ENCODE measurements around the gene CDH23. TPM values are rescaled to one million over a fixed set of nuclear protein-coding genes. Genes with fewer than 3 reads are reported as not detected.

Gene CDH23
- total RNA-seq, 1 experiment from 2014 or later = 0.07 TPM

DNA sequence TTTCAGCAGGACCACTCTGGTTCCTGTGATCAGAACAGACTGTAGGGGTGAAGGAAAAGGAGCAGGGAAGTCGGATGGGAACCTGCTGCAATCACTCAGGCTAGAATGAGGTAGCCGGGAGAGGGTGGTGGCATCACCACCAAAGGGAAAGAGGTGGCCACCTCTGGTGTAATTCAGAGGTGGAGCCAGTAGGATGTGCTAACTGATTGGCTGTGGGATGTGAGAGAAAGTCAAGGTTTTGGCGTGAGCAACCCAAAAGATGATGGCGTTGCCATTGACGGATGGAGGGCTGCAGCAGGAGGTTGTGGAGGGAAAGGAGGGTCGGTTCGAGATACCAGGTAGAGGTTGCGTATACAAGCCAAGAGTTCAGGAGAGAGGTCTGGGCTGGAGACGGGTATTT, 384.0 kb downstream of the CDH23 start:
- CTCF ChIA-PET = no interaction called here
- H3K27me3 Mint-ChIP-seq (ENCODE audit: unreplicated experiment) = peaks cover 55% of the 10 kb centered on the region
- intact Hi-C loops (cut with micrococcal nuclease; ENCODE audit: unreplicated experiment) = no loop called here
- DNase-seq = no peak
- TF ChIP-seq, protein P1, sequence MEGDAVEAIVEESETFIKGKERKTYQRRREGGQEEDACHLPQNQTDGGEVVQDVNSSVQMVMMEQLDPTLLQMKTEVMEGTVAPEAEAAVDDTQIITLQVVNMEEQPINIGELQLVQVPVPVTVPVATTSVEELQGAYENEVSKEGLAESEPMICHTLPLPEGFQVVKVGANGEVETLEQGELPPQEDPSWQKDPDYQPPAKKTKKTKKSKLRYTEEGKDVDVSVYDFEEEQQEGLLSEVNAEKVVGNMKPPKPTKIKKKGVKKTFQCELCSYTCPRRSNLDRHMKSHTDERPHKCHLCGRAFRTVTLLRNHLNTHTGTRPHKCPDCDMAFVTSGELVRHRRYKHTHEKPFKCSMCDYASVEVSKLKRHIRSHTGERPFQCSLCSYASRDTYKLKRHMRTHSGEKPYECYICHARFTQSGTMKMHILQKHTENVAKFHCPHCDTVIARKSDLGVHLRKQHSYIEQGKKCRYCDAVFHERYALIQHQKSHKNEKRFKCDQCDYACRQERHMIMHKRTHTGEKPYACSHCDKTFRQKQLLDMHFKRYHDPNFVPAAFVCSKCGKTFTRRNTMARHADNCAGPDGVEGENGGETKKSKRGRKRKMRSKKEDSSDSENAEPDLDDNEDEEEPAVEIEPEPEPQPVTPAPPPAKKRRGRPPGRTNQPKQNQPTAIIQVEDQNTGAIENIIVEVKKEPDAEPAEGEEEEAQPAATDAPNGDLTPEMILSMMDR (IDR thresholded peaks at IDR 0.05; ENCODE audit: unreplicated experiment) = no peak
- H3K27ac Mint-ChIP-seq (ENCODE audit: unreplicated experiment) = no peak overlapping the region
- no peaks in the 10 kb centered on the region for H3K36me3 Mint-ChIP-seq (ENCODE audit: insufficient read depth, unreplicated experiment)
- H3K4me1 Mint-ChIP-seq (ENCODE audit: low read depth, unreplicated experiment) = no peaks in the 10 kb centered on the region
- H3K4me3 Mint-ChIP-seq (ENCODE audit: low read depth, unreplicated experiment) = no peak overlapping the region
- BruUV-seq (replicated peaks) = no TSS peak
- H3K9me3 Mint-ChIP-seq (ENCODE audit: low read depth, unreplicated experiment) = no peaks in the 10 kb centered on the region

DNA sequence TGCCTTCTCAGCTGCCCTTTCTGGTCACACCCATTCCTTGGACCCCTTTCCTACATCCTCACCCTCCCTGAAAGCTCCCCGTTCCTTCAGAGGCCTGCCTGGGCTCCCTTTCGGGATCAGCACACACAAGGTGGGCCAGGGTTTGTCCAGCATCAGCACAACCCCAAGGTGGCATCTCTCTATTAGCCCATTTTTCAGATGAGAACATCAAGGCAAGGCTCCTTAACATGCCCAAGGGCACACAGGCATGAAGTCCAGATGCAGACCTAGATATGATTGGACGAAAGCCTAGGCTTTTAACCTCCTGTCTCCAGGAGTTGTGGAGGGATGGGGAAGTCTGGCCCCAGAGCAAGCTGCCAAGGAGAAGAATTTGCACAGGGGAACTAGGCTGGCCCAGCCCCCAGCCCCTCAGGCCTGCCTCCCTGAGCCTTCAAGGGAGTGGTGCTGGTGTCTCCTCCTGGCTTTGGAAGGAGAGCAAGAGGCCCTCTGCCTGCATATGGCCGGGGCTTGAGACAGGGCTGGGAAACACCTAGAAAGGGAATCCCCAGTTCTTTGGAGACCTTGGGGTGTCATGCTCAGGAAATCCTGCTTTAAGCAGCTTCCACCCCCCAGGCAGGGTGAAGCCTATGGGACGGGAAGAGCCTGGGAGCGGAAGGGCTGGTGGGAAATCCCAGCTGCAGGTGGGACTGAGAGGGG, 385.6 kb downstream of the CDH23 start:
- DNase-seq = no peak
- BruUV-seq (replicated peaks) = no TSS peak
- H3K4me3 Mint-ChIP-seq (ENCODE audit: low read depth, unreplicated experiment) = no peak overlapping the region
- no peaks in the 10 kb centered on the region for H3K9me3 Mint-ChIP-seq (ENCODE audit: low read depth, unreplicated experiment)
- no peak overlapping the region for H3K27ac Mint-ChIP-seq (ENCODE audit: unreplicated experiment)
- H3K36me3 Mint-ChIP-seq (ENCODE audit: insufficient read depth, unreplicated experiment) = no peaks in the 10 kb centered on the region
- H3K27me3 Mint-ChIP-seq (ENCODE audit: unreplicated experiment) = peaks cover 62% of the 10 kb centered on the region
- intact Hi-C loops (cut with micrococcal nuclease; ENCODE audit: unreplicated experiment) = no loop called here
- CTCF ChIA-PET = interaction anchor here (0.9 to 1.4 kb wide), 2 partner anchors 9 kb away, joined by 4 to 7 read pairs; partner anchors contain the start of gene VSIR
- TF ChIP-seq, protein P1 (IDR thresholded peaks at IDR 0.05; ENCODE audit: unreplicated experiment) = no peak
- H3K4me1 Mint-ChIP-seq (ENCODE audit: low read depth, unreplicated experiment) = no peaks in the 10 kb centered on the region

DNA sequence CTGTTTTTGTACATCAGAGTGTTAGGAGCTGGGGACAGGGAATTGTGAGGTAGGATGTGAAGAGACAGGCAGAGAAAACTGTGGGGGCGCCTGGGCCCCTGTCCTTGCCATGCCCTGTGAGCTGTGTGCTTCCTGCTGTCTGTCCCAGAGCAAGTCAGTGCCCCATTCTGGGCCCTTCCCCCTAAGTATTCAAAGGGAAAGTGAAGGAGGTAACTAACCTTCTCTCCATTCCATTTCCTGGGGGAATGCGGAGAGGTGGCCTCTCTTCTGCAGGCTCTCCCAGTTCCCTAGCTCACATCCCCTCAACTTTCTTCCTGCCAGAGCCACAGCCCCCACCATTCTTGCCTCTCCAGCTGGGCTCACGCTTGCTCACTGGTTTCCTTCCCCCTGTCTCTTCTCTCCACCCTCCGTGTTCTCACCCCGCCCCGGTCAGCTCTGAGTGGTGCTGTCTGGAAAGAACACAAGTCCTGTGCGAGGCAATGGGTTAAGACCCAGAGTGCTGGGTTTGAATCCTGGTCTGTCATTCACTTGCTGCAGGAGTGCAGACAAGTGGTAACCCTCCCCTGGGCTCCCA, 386.3 kb downstream of the CDH23 start:
- CTCF ChIA-PET = interaction anchor here (0.9 to 1.4 kb wide), 2 partner anchors 8 to 10 kb away, joined by 4 to 7 read pairs; partner anchors contain the start of gene VSIR
- intact Hi-C loops (cut with micrococcal nuclease; ENCODE audit: unreplicated experiment) = no loop called here
- Mint-ChIP-seq H3K27ac (ENCODE audit: unreplicated experiment) (no peak overlapping the region), H3K9me3 (ENCODE audit: low read depth, unreplicated experiment) (no peaks in the 10 kb centered on the region), H3K27me3 (ENCODE audit: unreplicated experiment) (peaks cover 62% of the 10 kb centered on the region), H3K36me3 (ENCODE audit: insufficient read depth, unreplicated experiment) (no peaks in the 10 kb centered on the region), H3K4me3 (ENCODE audit: low read depth, unreplicated experiment) (no peak overlapping the region), H3K4me1 (ENCODE audit: low read depth, unreplicated experiment) (no peaks in the 10 kb centered on the region)
- no TSS peak for BruUV-seq (replicated peaks)
- no peak for DNase-seq
- TF ChIP-seq, protein P1 (IDR thresholded peaks at IDR 0.05; ENCODE audit: unreplicated experiment) = no peak

DNA sequence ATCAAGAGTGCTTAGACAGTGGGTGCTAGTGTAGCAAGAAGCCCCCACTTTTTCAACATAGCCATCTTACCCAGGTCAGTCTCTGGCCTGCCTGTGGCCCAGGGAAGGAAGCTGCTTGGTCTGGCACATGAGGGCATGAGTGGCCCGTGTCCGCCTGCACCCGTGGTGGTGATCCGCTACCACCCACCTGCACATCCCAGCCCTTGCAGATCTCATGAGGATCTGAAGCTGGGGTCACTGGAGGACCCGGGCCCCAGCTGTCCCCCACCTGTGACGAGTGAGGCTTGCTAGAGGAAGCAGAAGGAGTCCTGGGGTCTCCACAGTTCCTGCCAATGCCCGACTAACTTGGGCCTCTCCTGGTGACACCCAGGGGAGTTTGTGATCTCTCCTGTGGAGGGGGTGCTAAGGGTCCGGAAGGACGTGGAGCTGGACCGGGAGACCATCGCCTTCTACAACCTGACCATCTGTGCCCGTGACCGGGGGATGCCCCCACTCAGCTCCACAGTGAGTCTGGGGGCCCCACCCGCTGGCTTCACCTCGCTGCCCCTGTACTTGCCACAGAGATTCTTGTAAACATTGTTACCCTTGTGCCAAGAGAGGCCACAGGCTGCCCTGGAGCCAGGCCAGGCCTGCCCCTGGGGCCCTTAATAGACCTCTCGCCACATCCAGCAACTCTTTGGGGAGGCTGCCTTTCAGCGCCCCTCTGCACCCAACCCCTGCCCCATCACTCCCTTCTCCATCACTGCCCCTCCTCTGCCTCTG, 387.4 kb downstream of the CDH23 start:
- intact Hi-C loops (cut with micrococcal nuclease; ENCODE audit: unreplicated experiment) = no loop called here
- DNase-seq = no peak
- no peaks in the 10 kb centered on the region for H3K36me3 Mint-ChIP-seq (ENCODE audit: insufficient read depth, unreplicated experiment)
- H3K4me1 Mint-ChIP-seq (ENCODE audit: low read depth, unreplicated experiment) = no peaks in the 10 kb centered on the region
- no TSS peak for BruUV-seq (replicated peaks)
- H3K4me3 Mint-ChIP-seq (ENCODE audit: low read depth, unreplicated experiment) = no peak overlapping the region
- no peak overlapping the region for H3K27ac Mint-ChIP-seq (ENCODE audit: unreplicated experiment)
- TF ChIP-seq, protein P1 (IDR thresholded peaks at IDR 0.05; ENCODE audit: unreplicated experiment) = no peak
- H3K27me3 Mint-ChIP-seq (ENCODE audit: unreplicated experiment) = peaks cover 62% of the 10 kb centered on the region
- CTCF ChIA-PET = interaction anchor here (1.4 kb wide), 1 partner anchor 11 kb away, joined by 7 read pairs; the partner anchor contains the start of gene VSIR
- no peaks in the 10 kb centered on the region for H3K9me3 Mint-ChIP-seq (ENCODE audit: low read depth, unreplicated experiment)
